Stimulated activated CD8-positive, alpha-beta memory T cell treated with anti-CD3 and anti-CD28 coated beads, Interleukin-2, amount 100 ng/mL, for 1 hour (primary cell): ENCODE results near the gene NLN.
"Not testable (repeated sequence)": the region's sequence is repeated elsewhere in the genome, so short reads cannot be mapped to it uniquely, and the experiment has no call there.

Experiments
- DNase-seq, 2 donors: peaks; one replicate each; pipeline ENCODE4 v3.0.0-alpha.2; 2020; ENCODE audit warnings: low read depth in 2 of 2

NLN gene

DNA sequence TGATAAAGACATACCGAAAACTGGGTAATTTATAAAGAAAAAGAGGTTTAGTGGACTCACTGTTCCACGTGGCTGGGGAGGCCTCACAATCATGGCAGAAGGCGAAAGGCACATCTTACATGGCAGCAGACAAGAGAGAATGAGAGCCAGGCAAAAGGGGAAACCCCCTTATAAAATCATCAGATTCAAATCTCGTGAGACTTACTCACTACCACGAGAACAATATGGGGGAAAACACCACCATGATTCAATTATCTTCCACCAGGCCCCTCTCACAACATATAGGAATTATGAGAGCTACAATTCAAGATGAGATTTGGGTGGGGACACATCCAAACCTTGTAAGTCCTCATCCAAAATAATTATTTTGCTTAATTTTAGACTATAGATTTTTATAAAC is 149.8 kb downstream of the NLN start:
- DNase-seq = not testable (repeated sequence)

GRCh38 chr5:65873181-65873750 is 151.3 kb downstream of the NLN start:
- no peak for DNase-seq

GRCh38 chr5:65874241-65874640 is 152.2 kb downstream of the NLN start:
- no peak for DNase-seq

DNA sequence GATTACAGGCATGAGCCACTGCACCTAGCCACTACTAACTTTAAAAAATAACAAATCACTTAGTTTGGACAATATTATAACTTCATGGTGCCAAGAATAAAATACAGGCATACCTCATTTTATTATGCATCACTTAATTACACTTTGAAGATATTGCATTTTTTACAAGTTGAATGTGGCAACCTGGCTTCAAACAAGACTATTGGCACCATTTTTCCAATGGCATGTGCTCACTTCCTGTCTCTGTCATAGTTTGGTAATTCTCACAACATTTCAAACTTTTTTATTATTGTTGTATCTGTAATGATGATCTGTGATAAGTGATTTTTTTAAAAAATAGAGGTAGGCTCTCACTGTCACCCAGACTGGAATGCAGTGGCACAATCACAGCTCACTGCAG is 154.5 kb downstream of the NLN start:
- DNase-seq = no peak

GRCh38 chr5:65876970-65877369 is 155.0 kb downstream of the NLN start:
- no peak for DNase-seq
